Osteoblast (primary cell): Measurements from ENCODE around the gene CCM2. TPM values are rescaled to one million over a fixed set of nuclear protein-coding genes. Genes with fewer than 3 reads are reported as not detected.

Experiments
- DNase-seq: peaks from one replicate; pipeline ENCODE4 v3.0.0; 2011; ENCODE audit warnings: low spot score, mixed read lengths; ENCODE audit not compliant: insufficient read length; ENCODE audit errors: missing footprints
- H2AFZ ChIP-seq: 2 replicates; pipeline ENCODE4 v1.6.0; 2011; ENCODE audit warnings: mild to moderate bottlenecking, low read length
- H3K27ac ChIP-seq: 2 replicates; pipeline ENCODE4 v1.5.1; 2011; ENCODE audit warnings: mild to moderate bottlenecking, low read depth, low read length, moderate library complexity
- H3K27me3 ChIP-seq: 2 replicates; pipeline ENCODE4 v1.6.0; 2012; ENCODE audit warnings: mild to moderate bottlenecking, control low read depth, inconsistent platforms, low read length, moderate library complexity; ENCODE audit not compliant: insufficient read depth
- H3K36me3 ChIP-seq: 2 replicates; pipeline ENCODE4 v1.5.1; 2011; ENCODE audit warnings: mild to moderate bottlenecking, low read length, control low read depth, moderate library complexity; ENCODE audit not compliant: insufficient read depth
- H3K4me1 ChIP-seq: 2 replicates; pipeline ENCODE4 v1.5.1; 2011; ENCODE audit warnings: mild to moderate bottlenecking, low read length, control low read depth, moderate library complexity; ENCODE audit not compliant: insufficient read depth
- H3K4me2 ChIP-seq: 2 replicates; pipeline ENCODE4 v1.6.0; 2011; ENCODE audit warnings: mild to moderate bottlenecking, low read length; ENCODE audit not compliant: insufficient read depth
- H3K4me3 ChIP-seq: fragments of 200-600 bp; sonication (generic); 3 replicates; pipeline ENCODE4 v1.5.1; 2012; ENCODE audit warnings: mild to moderate bottlenecking, low read length, inconsistent platforms; ENCODE audit not compliant: insufficient read depth
- H3K79me2 ChIP-seq: 2 replicates; pipeline ENCODE4 v1.6.0; 2012; ENCODE audit warnings: mild to moderate bottlenecking, low read length, control low read depth, inconsistent platforms; ENCODE audit not compliant: insufficient read depth
- H3K9me3 ChIP-seq: 2 replicates; pipeline ENCODE4 v1.5.1; 2011; ENCODE audit warnings: low read depth, low read length, control low read depth
- H4K20me1 ChIP-seq: 2 replicates; pipeline ENCODE4 v1.6.0; 2012; ENCODE audit warnings: mild to moderate bottlenecking, low read length, control low read depth; ENCODE audit not compliant: insufficient read depth
- CTCF ChIP-seq: IDR thresholded peaks from 2 replicates; pipeline ENCODE4 v1.5.1; 2011; ENCODE audit warnings: mild to moderate bottlenecking, low read depth, low read length, moderate library complexity; ENCODE audit errors: extremely low read depth
- total RNA-seq: library from RNA; depleted of rRNA; stranded (reverse); fragments of >200 nt; gene quantifications from 2 replicates; pipeline ENCODE4 v1.2.3, GENCODE V29; 2012

CCM2 gene
- total RNA-seq, 1 donor: 42.3 TPM

- no peak overlapping the region for H3K27ac ChIP-seq
- H3K27me3 ChIP-seq: no peaks in the 10 kb centered on the region
- no peak overlapping the region for H3K4me2 ChIP-seq
- peaks cover 31% of the 10 kb centered on the region for H3K36me3 ChIP-seq
- no peaks in the 10 kb centered on the region for H3K79me2 ChIP-seq
- no peak for TF ChIP-seq CTCF
- peaks cover 21% of the 10 kb centered on the region for H4K20me1 ChIP-seq
- DNase-seq: no peak
- H2AFZ ChIP-seq: no peak overlapping the region
- no peaks in the 10 kb centered on the region for H3K4me1 ChIP-seq
- no peak overlapping the region for H3K4me3 ChIP-seq
- no peaks in the 10 kb centered on the region for H3K9me3 ChIP-seq
Measured at GRCh38 chr7:45075355-45075644, 75.3 kb downstream of the CCM2 start.

- H3K27ac ChIP-seq: no peak overlapping the region
- no peak overlapping the region for H3K4me3 ChIP-seq
- no peak overlapping the region for H3K4me2 ChIP-seq
- no peak overlapping the region for H2AFZ ChIP-seq
- TF ChIP-seq CTCF: no peak
- peaks cover 21% of the 10 kb centered on the region for H4K20me1 ChIP-seq
- peak; percentile 65 for DNase-seq
- no peaks in the 10 kb centered on the region for H3K79me2 ChIP-seq
- H3K4me1 ChIP-seq: no peaks in the 10 kb centered on the region
- peaks cover 31% of the 10 kb centered on the region for H3K36me3 ChIP-seq
- H3K9me3 ChIP-seq: no peaks in the 10 kb centered on the region
- H3K27me3 ChIP-seq: no peaks in the 10 kb centered on the region
Measured at GRCh38 chr7:45075871-45076796, 76.1 kb downstream of the CCM2 start.

- Histone ChIP-seq H3K36me3 (peaks cover 31% of the 10 kb centered on the region), H3K27me3 (no peaks in the 10 kb centered on the region), H4K20me1 (peaks cover 21% of the 10 kb centered on the region), H3K27ac (no peak overlapping the region), H3K9me3 (no peaks in the 10 kb centered on the region), H3K79me2 (no peaks in the 10 kb centered on the region), H3K4me1 (no peaks in the 10 kb centered on the region), H2AFZ (no peak overlapping the region), H3K4me2 (no peak overlapping the region), H3K4me3 (no peak overlapping the region)
- no peak for DNase-seq
- TF ChIP-seq CTCF: no peak
Measured at GRCh38 chr7:45076946-45077345, 76.9 kb downstream of the CCM2 start.

GRCh38 chr7:45077579-45077978 lies 77.6 kb downstream of the CCM2 start:
- peaks cover 21% of the 10 kb centered on the region for H4K20me1 ChIP-seq
- peaks cover 31% of the 10 kb centered on the region for H3K36me3 ChIP-seq
- H3K4me1 ChIP-seq: no peaks in the 10 kb centered on the region
- no peak overlapping the region for H3K4me2 ChIP-seq
- no peak for TF ChIP-seq CTCF
- H3K9me3 ChIP-seq: no peaks in the 10 kb centered on the region
- no peaks in the 10 kb centered on the region for H3K27me3 ChIP-seq
- DNase-seq: no peak
- no peaks in the 10 kb centered on the region for H3K79me2 ChIP-seq
- H3K4me3 ChIP-seq: no peak overlapping the region
- H3K27ac ChIP-seq: no peak overlapping the region
- H2AFZ ChIP-seq: no peak overlapping the region
